Upper lobe of left lung (tissue), 4 donors: ENCODE results near the gene STYXL1.

Experiments
- CTCF ChIP-seq, 6 experiments: fragments of 450-650 bp in 4 of 6; fragments of 200-600 bp in 2 of 6; sonication (generic) in 2 of 6; IDR thresholded peaks; one replicate each; pipeline ENCODE4 v1.5.1; 2016 to 2019; ENCODE audit warnings: antibody characterized with exemption in 6 of 6
- POLR2A ChIP-seq, 4 donors: fragments of 450-650 bp; IDR thresholded peaks; one replicate each; pipeline ENCODE4 v1.5.1; 2016 to 2017; ENCODE audit warnings: antibody characterized with exemption in 4 of 4, mild to moderate bottlenecking in 2 of 4

GRCh38 chr7:75983471-75984129 lies 64.2 kb downstream of the STYXL1 start:
- TF ChIP-seq CTCF (IDR thresholded peaks at IDR 0.05) (no peak), POLR2A (IDR thresholded peaks at IDR 0.05) (no peak)
